Astrocyte (in vitro differentiated cells and primary cell): Measurements from ENCODE around the gene HYI. TPM values are rescaled to one million over a fixed set of nuclear protein-coding genes. Genes with fewer than 3 reads are reported as not detected.

Source experiments
- DNase-seq: peaks from one replicate; pipeline ENCODE4 v3.0.0-alpha.2; 2010; ENCODE audit warnings: low read depth
- FAIRE-seq: peaks from 2 replicates; lab custom pipeline; 2011; peaks lifted over from hg19 to GRCh38; lab: Jason Lieb, UNC
- H2AFZ ChIP-seq: 2 replicates; pipeline ENCODE4 v1.6.0; 2012; ENCODE audit warnings: low read depth, low read length, inconsistent platforms
- H3K27ac ChIP-seq: 2 replicates; pipeline ENCODE4 v1.5.1; 2011; ENCODE audit warnings: low read depth, low read length, inconsistent platforms
- H3K27me3 ChIP-seq: 2 replicates; pipeline ENCODE4 v1.6.0; 2011; ENCODE audit warnings: low read length, inconsistent platforms; ENCODE audit not compliant: insufficient read depth
- H3K36me3 ChIP-seq: 2 replicates; pipeline ENCODE4 v1.5.1; 2011; ENCODE audit warnings: low read length, inconsistent platforms; ENCODE audit not compliant: insufficient read depth
- H3K4me1 ChIP-seq: 2 replicates; pipeline ENCODE4 v1.5.1; 2011; ENCODE audit warnings: low read length, inconsistent platforms; ENCODE audit not compliant: insufficient read depth
- H3K4me2 ChIP-seq: 2 replicates; pipeline ENCODE4 v1.6.0; 2012; ENCODE audit warnings: low read length, inconsistent platforms
- H3K4me3 ChIP-seq: 2 replicates; pipeline ENCODE4 v1.5.1; 2011; ENCODE audit warnings: low read depth, mild to moderate bottlenecking, low read length, inconsistent platforms; ENCODE audit not compliant: insufficient read depth
- H3K79me2 ChIP-seq: 2 replicates; pipeline ENCODE4 v1.6.0; 2012; ENCODE audit warnings: mild to moderate bottlenecking, low read length, inconsistent platforms; ENCODE audit not compliant: insufficient read depth
- H3K9ac ChIP-seq: 2 replicates; pipeline ENCODE4 v1.6.0; 2012; ENCODE audit warnings: mild to moderate bottlenecking, low read length, inconsistent platforms
- H3K9me3 ChIP-seq: 2 replicates; pipeline ENCODE4 v1.5.1; 2012; ENCODE audit warnings: low read depth, mild to moderate bottlenecking, low read length, inconsistent platforms; ENCODE audit not compliant: insufficient read depth
- H4K20me1 ChIP-seq: 2 replicates; pipeline ENCODE4 v1.6.0; 2012; ENCODE audit warnings: low read length, inconsistent platforms; ENCODE audit not compliant: insufficient read depth
- H3K27ac Mint-ChIP-seq: one replicate; pipeline ENCODE4 v1.8.0; 2021; ENCODE audit warnings: mild to moderate bottlenecking, mixed read lengths; ENCODE audit not compliant: unreplicated experiment
- H3K27me3 Mint-ChIP-seq: one replicate; pipeline ENCODE4 v1.8.0; 2021; ENCODE audit warnings: low read depth, mixed read lengths; ENCODE audit not compliant: unreplicated experiment
- H3K36me3 Mint-ChIP-seq: one replicate; pipeline ENCODE4 v1.8.0; 2021; ENCODE audit warnings: low read depth, mixed read lengths; ENCODE audit not compliant: unreplicated experiment
- H3K4me1 Mint-ChIP-seq: one replicate; pipeline ENCODE4 v1.8.0; 2021; ENCODE audit warnings: low read depth, mixed read lengths; ENCODE audit not compliant: unreplicated experiment
- H3K4me3 Mint-ChIP-seq: one replicate; pipeline ENCODE4 v1.8.0; 2021; ENCODE audit warnings: mild to moderate bottlenecking, moderate library complexity, mixed read lengths; ENCODE audit not compliant: unreplicated experiment
- H3K9me3 Mint-ChIP-seq: one replicate; pipeline ENCODE4 v1.8.0; 2021; ENCODE audit warnings: mild to moderate bottlenecking, mixed read lengths; ENCODE audit not compliant: unreplicated experiment
- EZH2 ChIP-seq: IDR thresholded peaks from 2 replicates; pipeline ENCODE4 v1.6.1; 2012; ENCODE audit warnings: mild to moderate bottlenecking, low read length, inconsistent platforms; ENCODE audit not compliant: insufficient read depth
- total RNA-seq: library from RNA; stranded (reverse); gene quantifications from 2 replicates; pipeline ENCODE4 v1.2.1, GENCODE V29; 2021
- TF ChIP-seq, protein P1 (sequence below): IDR thresholded peaks from 2 replicates; pipeline ENCODE4 v1.5.1; 2011; ENCODE audit warnings: low read depth, mild to moderate bottlenecking, inconsistent platforms, low read length, moderate library complexity; ENCODE audit not compliant: insufficient read depth

HYI gene
- total RNA-seq, 1 donor from 2014 or later: 31.0 TPM

DNA sequence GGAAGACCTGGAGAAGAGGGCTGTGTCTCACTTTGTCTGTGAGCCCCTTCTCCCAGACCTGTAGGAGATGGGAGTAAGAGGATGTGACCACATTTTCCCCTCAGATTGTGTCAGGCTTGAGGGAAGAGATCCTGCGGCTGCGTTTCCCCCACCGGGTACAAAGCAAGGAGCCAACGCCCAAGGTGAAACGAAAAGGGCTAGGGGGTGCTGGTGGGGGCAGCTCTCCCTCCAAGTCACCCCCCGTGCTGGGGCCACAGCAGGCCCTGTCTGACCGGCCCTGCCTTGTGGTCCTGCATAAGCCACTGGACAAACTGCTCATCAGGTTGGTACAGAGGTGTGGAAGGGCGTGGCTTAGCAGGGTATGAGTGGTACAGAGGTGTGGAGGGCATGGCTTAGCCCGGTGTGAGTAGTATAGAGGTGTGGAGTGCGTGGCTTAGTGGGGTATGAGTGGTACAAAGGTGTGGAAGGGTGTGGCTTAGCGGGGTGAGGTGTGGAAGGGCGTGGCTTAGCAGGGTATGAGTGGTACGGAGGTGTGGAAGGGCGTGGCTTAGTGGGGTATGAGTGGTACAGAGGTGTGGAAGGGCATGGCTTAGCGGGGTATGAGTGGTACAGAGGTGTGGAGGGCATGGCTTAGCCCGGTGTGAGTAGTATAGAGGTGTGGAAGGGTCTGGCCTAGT is 30.6 kb downstream of the HYI start:
- no peaks in the 10 kb centered on the region for H3K27me3 Mint-ChIP-seq
- Histone ChIP-seq H2AFZ (no peak overlapping the region), H3K27me3 (no peaks in the 10 kb centered on the region), H3K27ac (no peak overlapping the region), H3K4me3 (no peak overlapping the region), H4K20me1 (peaks cover 13% of the 10 kb centered on the region), H3K4me2 (no peak overlapping the region), H3K9ac (no peak overlapping the region), H3K9me3 (no peaks in the 10 kb centered on the region), H3K36me3 (peaks cover 59% of the 10 kb centered on the region), H3K4me1 (no peaks in the 10 kb centered on the region), H3K79me2 (no peaks in the 10 kb centered on the region)
- H3K4me3 Mint-ChIP-seq: no peak overlapping the region
- TF ChIP-seq EZH2: no peak
- TF ChIP-seq, protein P1, sequence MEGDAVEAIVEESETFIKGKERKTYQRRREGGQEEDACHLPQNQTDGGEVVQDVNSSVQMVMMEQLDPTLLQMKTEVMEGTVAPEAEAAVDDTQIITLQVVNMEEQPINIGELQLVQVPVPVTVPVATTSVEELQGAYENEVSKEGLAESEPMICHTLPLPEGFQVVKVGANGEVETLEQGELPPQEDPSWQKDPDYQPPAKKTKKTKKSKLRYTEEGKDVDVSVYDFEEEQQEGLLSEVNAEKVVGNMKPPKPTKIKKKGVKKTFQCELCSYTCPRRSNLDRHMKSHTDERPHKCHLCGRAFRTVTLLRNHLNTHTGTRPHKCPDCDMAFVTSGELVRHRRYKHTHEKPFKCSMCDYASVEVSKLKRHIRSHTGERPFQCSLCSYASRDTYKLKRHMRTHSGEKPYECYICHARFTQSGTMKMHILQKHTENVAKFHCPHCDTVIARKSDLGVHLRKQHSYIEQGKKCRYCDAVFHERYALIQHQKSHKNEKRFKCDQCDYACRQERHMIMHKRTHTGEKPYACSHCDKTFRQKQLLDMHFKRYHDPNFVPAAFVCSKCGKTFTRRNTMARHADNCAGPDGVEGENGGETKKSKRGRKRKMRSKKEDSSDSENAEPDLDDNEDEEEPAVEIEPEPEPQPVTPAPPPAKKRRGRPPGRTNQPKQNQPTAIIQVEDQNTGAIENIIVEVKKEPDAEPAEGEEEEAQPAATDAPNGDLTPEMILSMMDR: no peak
- no peak overlapping the region for H3K27ac Mint-ChIP-seq
- H3K9me3 Mint-ChIP-seq: no peaks in the 10 kb centered on the region
- no peak for DNase-seq
- H3K4me1 Mint-ChIP-seq: no peaks in the 10 kb centered on the region
- no peak for FAIRE-seq
- H3K36me3 Mint-ChIP-seq: peaks cover 54% of the 10 kb centered on the region

DNA sequence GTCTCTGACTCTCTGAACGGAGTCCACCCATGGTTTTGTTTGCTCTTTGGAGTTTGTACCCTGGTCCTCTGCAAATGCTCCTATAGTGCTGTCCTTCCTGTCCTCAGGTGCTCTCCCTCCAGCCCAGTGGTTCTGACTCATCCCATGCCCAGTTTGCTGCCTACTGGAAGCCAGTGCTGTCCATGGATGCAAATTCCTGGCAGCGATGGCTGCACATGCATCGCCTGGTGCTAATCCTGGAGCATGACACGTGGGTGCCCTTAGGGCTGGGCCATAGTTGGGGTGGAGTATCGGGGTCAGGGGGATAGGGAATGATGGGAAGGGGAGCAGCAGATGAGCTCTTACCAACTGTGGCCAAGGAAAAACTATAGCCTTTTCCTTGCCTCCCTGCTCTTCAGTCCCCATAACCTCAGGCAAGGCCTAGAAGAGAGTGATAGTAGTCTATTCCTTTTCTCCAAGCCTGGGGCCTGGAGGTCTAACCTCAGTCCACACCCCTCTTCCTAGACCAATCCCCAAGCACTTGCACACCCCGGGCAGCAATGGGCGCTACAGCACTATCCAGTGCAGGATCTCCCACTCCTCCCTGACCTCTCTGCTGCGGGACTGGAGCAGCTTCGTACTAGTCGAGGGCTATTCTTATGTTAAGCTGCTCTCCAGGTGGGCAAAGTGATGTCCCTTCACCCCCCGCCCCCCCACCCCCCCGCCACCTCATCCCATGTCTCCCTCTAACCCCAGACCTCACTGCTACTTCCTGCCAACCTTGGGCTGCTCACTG is 31.6 kb downstream of the HYI start:
- H3K27ac Mint-ChIP-seq: no peak overlapping the region
- H3K4me2 ChIP-seq: no peak overlapping the region

More for the DNA sequence above, 31.6 kb downstream of the HYI start:
- H3K27ac ChIP-seq: no peak overlapping the region
- peaks cover 13% of the 10 kb centered on the region for H4K20me1 ChIP-seq
- Mint-ChIP-seq H3K4me3 (no peak overlapping the region), H3K27me3 (no peaks in the 10 kb centered on the region), H3K4me1 (no peaks in the 10 kb centered on the region), H3K36me3 (peaks cover 47% of the 10 kb centered on the region), H3K9me3 (no peaks in the 10 kb centered on the region)
- peaks cover 64% of the 10 kb centered on the region for H3K36me3 ChIP-seq
- H3K9ac ChIP-seq: no peak overlapping the region
- H3K27me3 ChIP-seq: no peaks in the 10 kb centered on the region
- DNase-seq (no peak), FAIRE-seq (no peak)
- H2AFZ ChIP-seq: no peak overlapping the region
- no peaks in the 10 kb centered on the region for H3K4me1 ChIP-seq
- TF ChIP-seq, protein P1: no peak
- no peak for TF ChIP-seq EZH2
- H3K9me3 ChIP-seq: no peaks in the 10 kb centered on the region
- H3K79me2 ChIP-seq: no peaks in the 10 kb centered on the region
- H3K4me3 ChIP-seq: no peak overlapping the region
